Effector memory CD8-positive, alpha-beta T cell (primary cell): ENCODE results near the gene GNPTG.
A peak's percentile ranks its signal among the peaks of the same experiment; 100 is the strongest.

Source experiments
- ATAC-seq: fragments of 150-1000 bp; cut with Tn5 transposase; replicated peaks from 2 replicates; pipeline ENCODE4 v1.10.0; 2021; ENCODE audit warnings: mild to moderate bottlenecking, moderate library complexity
- DNase-seq, 3 experiments: peaks; one replicate each; pipeline ENCODE4 v3.0.0; 2021
- H3K27ac Mint-ChIP-seq, 2 donors: one replicate each; pipeline ENCODE4 v1.8.0; 2022; ENCODE audit warnings: mild to moderate bottlenecking in 2 of 2, mixed read lengths in 2 of 2, moderate library complexity in 2 of 2
- H3K27me3 Mint-ChIP-seq, 2 donors: one replicate each; pipeline ENCODE4 v1.8.0; 2022; ENCODE audit warnings: mixed read lengths in 2 of 2
- H3K36me3 Mint-ChIP-seq: one replicate; pipeline ENCODE4 v1.8.0; 2022; ENCODE audit warnings: mild to moderate bottlenecking, moderate library complexity, mixed read lengths; ENCODE audit not compliant: insufficient read depth
- H3K4me1 Mint-ChIP-seq, 2 donors: one replicate each; pipeline ENCODE4 v1.8.0; 2022; ENCODE audit warnings: low read depth in 2 of 2, mixed read lengths in 2 of 2
- H3K4me3 Mint-ChIP-seq, 2 donors: one replicate each; pipeline ENCODE4 v1.8.0; 2022; ENCODE audit warnings: mild to moderate bottlenecking in 2 of 2, mixed read lengths in 2 of 2, moderate library complexity in 2 of 2
- H3K9me3 Mint-ChIP-seq, 2 donors: one replicate each; pipeline ENCODE4 v1.8.0; 2022; ENCODE audit warnings: mixed read lengths in 2 of 2

Gene GNPTG

GRCh38 chr16:1350691-1351090 is 1.0 kb upstream of the GNPTG start:
- Mint-ChIP-seq H3K27ac (peak overlapping the region; percentile 19 to 89), H3K4me3 (peak overlapping the region; percentile 81 to 82), H3K4me1 (peaks cover 26 to 37% of the 10 kb centered on the region in 2 donors), H3K27me3 (no peaks in the 10 kb centered on the region), H3K9me3 (no peaks in the 10 kb centered on the region), H3K36me3 (peaks cover 54% of the 10 kb centered on the region)
- ATAC-seq (no peak), DNase-seq (no peak)

- no peaks in the 10 kb centered on the region for H3K27me3 Mint-ChIP-seq
- H3K9me3 Mint-ChIP-seq: no peaks in the 10 kb centered on the region
- DNase-seq: no peak
Measured at GRCh38 chr16:1351215-1351581, 533 bp upstream of the GNPTG start.

GRCh38 chr16:1354815-1355540 is 3.2 kb downstream of the GNPTG start:
- Mint-ChIP-seq H3K4me1 (peaks cover 34 to 36% of the 10 kb centered on the region in 2 donors), H3K27me3 (no peaks in the 10 kb centered on the region), H3K9me3 (no peaks in the 10 kb centered on the region), H3K36me3 (peaks cover 47% of the 10 kb centered on the region), H3K27ac (peak overlapping the region; percentile 34 to 44), H3K4me3 (peak overlapping the region in 1 of 2 donors; percentile 25)
- ATAC-seq: no peak
- no peak for DNase-seq

More at GRCh38 chr16:1351215-1351581, 533 bp upstream of the GNPTG start:
- Mint-ChIP-seq H3K36me3 (peaks cover 54% of the 10 kb centered on the region), H3K4me3 (peak overlapping the region; percentile 81 to 82), H3K27ac (peak overlapping the region; percentile 19 to 89), H3K4me1 (peaks cover 28 to 37% of the 10 kb centered on the region in 2 donors)
- peak; percentile 24 for ATAC-seq

- Mint-ChIP-seq H3K4me3 (no peak overlapping the region), H3K27ac (peak overlapping the region; percentile 34 to 44)
Measured at GRCh38 chr16:1355591-1355990, 3.9 kb downstream of the GNPTG start.

GRCh38 chr16:1356061-1356900 is 4.5 kb downstream of the GNPTG start:
- Mint-ChIP-seq H3K4me1 (peaks cover 23 to 29% of the 10 kb centered on the region in 2 donors), H3K27me3 (no peaks in the 10 kb centered on the region), H3K36me3 (peaks cover 39% of the 10 kb centered on the region), H3K4me3 (no peak overlapping the region), H3K27ac (peak overlapping the region; percentile 44 to 86), H3K9me3 (no peaks in the 10 kb centered on the region)
- ATAC-seq: no peak
- no peak for DNase-seq

More at GRCh38 chr16:1355591-1355990, 3.9 kb downstream of the GNPTG start:
- Mint-ChIP-seq H3K27me3 (no peaks in the 10 kb centered on the region), H3K9me3 (no peaks in the 10 kb centered on the region), H3K36me3 (peaks cover 44% of the 10 kb centered on the region), H3K4me1 (peaks cover 28 to 30% of the 10 kb centered on the region in 2 donors)
- no peak for DNase-seq
- ATAC-seq: no peak

GRCh38 chr16:1357906-1358566 is 6.3 kb downstream of the GNPTG start:
- no peaks in the 10 kb centered on the region for H3K27me3 Mint-ChIP-seq
- DNase-seq: no peak
- no peaks in the 10 kb centered on the region for H3K9me3 Mint-ChIP-seq
- H3K36me3 Mint-ChIP-seq: peaks cover 29% of the 10 kb centered on the region
- no peak overlapping the region for H3K27ac Mint-ChIP-seq
- peaks cover 17 to 18% of the 10 kb centered on the region in 2 donors for H3K4me1 Mint-ChIP-seq
- H3K4me3 Mint-ChIP-seq: no peak overlapping the region
- ATAC-seq: no peak

GRCh38 chr16:1361685-1362360 is 10.1 kb downstream of the GNPTG start:
- Mint-ChIP-seq H3K36me3 (peaks cover 49% of the 10 kb centered on the region), H3K27me3 (no peaks in the 10 kb centered on the region), H3K27ac (no peak overlapping the region), H3K9me3 (no peaks in the 10 kb centered on the region), H3K4me3 (no peak overlapping the region), H3K4me1 (peaks cover 4 to 7% of the 10 kb centered on the region in 2 donors)
- DNase-seq: no peak
- ATAC-seq: no peak

GRCh38 chr16:1362807-1363206 is 11.1 kb downstream of the GNPTG start:
- Mint-ChIP-seq H3K9me3 (no peaks in the 10 kb centered on the region), H3K27ac (no peak overlapping the region), H3K4me1 (peaks cover 4 to 7% of the 10 kb centered on the region in 2 donors), H3K27me3 (no peaks in the 10 kb centered on the region), H3K4me3 (no peak overlapping the region), H3K36me3 (peaks cover 46% of the 10 kb centered on the region)
- DNase-seq (no peak), ATAC-seq (no peak)

GRCh38 chr16:1363501-1364041 is 11.8 kb downstream of the GNPTG start:
- Mint-ChIP-seq H3K27me3 (no peaks in the 10 kb centered on the region), H3K27ac (no peak overlapping the region), H3K36me3 (peaks cover 51% of the 10 kb centered on the region), H3K4me3 (no peak overlapping the region), H3K4me1 (peaks cover 3 to 4% of the 10 kb centered on the region in 2 donors), H3K9me3 (no peaks in the 10 kb centered on the region)
- ATAC-seq: peak; percentile 98
- DNase-seq: peak; percentile 64 to 68 (median 66)

- Mint-ChIP-seq H3K36me3 (peaks cover 52% of the 10 kb centered on the region), H3K4me3 (no peak overlapping the region), H3K9me3 (no peaks in the 10 kb centered on the region), H3K27ac (no peak overlapping the region), H3K4me1 (peaks cover 3 to 4% of the 10 kb centered on the region in 2 donors), H3K27me3 (no peaks in the 10 kb centered on the region)
- no peak for DNase-seq
- ATAC-seq: no peak
Measured at GRCh38 chr16:1364510-1364909, 12.8 kb downstream of the GNPTG start.

GRCh38 chr16:1366060-1366711 is 14.5 kb downstream of the GNPTG start:
- no peak for ATAC-seq
- H3K36me3 Mint-ChIP-seq: peaks cover 56% of the 10 kb centered on the region
- no peak for DNase-seq
- H3K9me3 Mint-ChIP-seq: no peaks in the 10 kb centered on the region
- H3K27ac Mint-ChIP-seq: peak overlapping the region in 1 of 2 donors; percentile 79
- peaks cover 3 to 4% of the 10 kb centered on the region in 2 donors for H3K4me1 Mint-ChIP-seq
- no peak overlapping the region for H3K4me3 Mint-ChIP-seq
- H3K27me3 Mint-ChIP-seq: no peaks in the 10 kb centered on the region

- peaks cover 55% of the 10 kb centered on the region for H3K36me3 Mint-ChIP-seq
- H3K27me3 Mint-ChIP-seq: no peaks in the 10 kb centered on the region
- DNase-seq (no peak), ATAC-seq (no peak)
- peaks cover 3 to 4% of the 10 kb centered on the region in 2 donors for H3K4me1 Mint-ChIP-seq
- no peak overlapping the region for H3K4me3 Mint-ChIP-seq
- no peaks in the 10 kb centered on the region for H3K9me3 Mint-ChIP-seq
- peak overlapping the region in 1 of 2 donors; percentile 79 for H3K27ac Mint-ChIP-seq
Measured at GRCh38 chr16:1366712-1367299, 15.1 kb downstream of the GNPTG start.
